ENCODE data around the gene IDH1.

Gene IDH1

GRCh38 chr2:208208335-208209085 lies 46.4 kb downstream of the IDH1 start:
- H3K27ac ChIP-seq: no peak overlapping the region
- no peak for TF ChIP-seq CTCF (conservative IDR thresholded peaks at IDR 0.05)

GRCh38 chr2:208207769-208208168 lies 47.1 kb downstream of the IDH1 start:
- no peak for TF ChIP-seq CTCF (conservative IDR thresholded peaks at IDR 0.05)
- no peak overlapping the region for H3K27ac ChIP-seq

- TF ChIP-seq CTCF (conservative IDR thresholded peaks at IDR 0.05): no peak
- H3K27ac ChIP-seq: no peak overlapping the region
These were observed 50.7 kb downstream of the IDH1 start for GRCh38 chr2:208204166-208204565.

- TF ChIP-seq CTCF (conservative IDR thresholded peaks at IDR 0.05): no peak
- no peak overlapping the region for H3K27ac ChIP-seq
These were observed 59.3 kb downstream of the IDH1 start for GRCh38 chr2:208195531-208195930.

DNA sequence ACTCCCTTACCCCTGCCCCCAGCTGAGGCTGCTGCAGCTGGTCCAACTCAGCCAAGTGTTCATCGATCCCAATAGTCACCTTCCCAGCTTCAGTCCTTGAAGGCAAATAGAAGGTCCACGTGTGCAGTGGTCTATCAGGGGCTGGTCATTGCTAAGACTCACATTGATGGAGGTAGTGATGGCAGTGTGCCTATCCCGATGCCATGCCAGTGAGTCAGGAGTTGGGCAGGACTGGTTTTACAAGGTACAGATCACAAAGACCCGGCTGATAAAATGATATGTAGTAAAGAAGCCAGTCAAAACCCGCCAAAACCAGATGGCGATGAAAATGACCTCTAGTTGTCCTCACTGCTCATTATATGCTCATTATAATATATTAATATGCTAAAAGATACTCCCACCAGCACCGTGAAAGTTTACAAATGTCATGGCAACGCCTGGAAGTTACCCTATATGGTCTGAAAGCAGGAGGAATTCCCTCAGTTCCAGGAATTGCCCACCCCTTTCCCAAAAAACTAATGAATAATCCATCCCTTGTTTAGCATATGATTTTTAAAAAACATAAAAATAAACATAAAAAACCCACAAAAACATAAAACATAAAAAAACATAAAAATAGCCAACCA lies 62.1 kb downstream of the IDH1 start:
- no peak overlapping the region for H3K27ac ChIP-seq
- no peak for TF ChIP-seq CTCF (conservative IDR thresholded peaks at IDR 0.05)

- no peak for TF ChIP-seq CTCF (conservative IDR thresholded peaks at IDR 0.05)
These were observed 64.9 kb downstream of the IDH1 start, which contains the start of gene C2orf80 for GRCh38 chr2:208189810-208190503. C2orf80 (minus strand) TSS chr2:208190030; CDS start chr2:208186986, 3,044 bp downstream.

GRCh38 chr2:208189069-208189809 lies 65.6 kb downstream of the IDH1 start:
- peak overlapping the region; percentile 60 for H3K27ac ChIP-seq
- TF ChIP-seq CTCF (conservative IDR thresholded peaks at IDR 0.05): no peak

More at GRCh38 chr2:208189810-208190503, 64.9 kb downstream of the IDH1 start, which contains the start of gene C2orf80:
- H3K27ac ChIP-seq: peak within 1 kb of the TSS; percentile 60
